ENCODE results near the gene PGPEP1.
A peak's percentile ranks its signal among the peaks of the same experiment; 100 is the strongest.

Gene PGPEP1

GRCh38 chr19:18299654-18300053 is 40.7 kb upstream of the PGPEP1 start:
- Histone ChIP-seq H3K4me3 (ENCODE audit: low read length) (no peak overlapping the region), H3K9me3 (ENCODE audit: insufficient read depth, low read depth, low read length) (no peaks in the 10 kb centered on the region), H3K9ac (ENCODE audit: low read depth, low read length) (no peak overlapping the region), H3K4me1 (ENCODE audit: insufficient read depth, low read length) (peaks cover 6% of the 10 kb centered on the region), H3K36me3 (ENCODE audit: insufficient read depth, low read length) (no peaks in the 10 kb centered on the region), H3K27ac (ENCODE audit: low read depth, low read length) (no peak overlapping the region), H3K27me3 (ENCODE audit: insufficient read depth, low read length) (no peaks in the 10 kb centered on the region)
- WGBS, result 97% methylated on average over 9 of the region's 9 CpGs

GRCh38 chr19:18300930-18301717 is 39.3 kb upstream of the PGPEP1 start:
- no peaks in the 10 kb centered on the region for H3K27me3 ChIP-seq (ENCODE audit: insufficient read depth, low read length)
- WGBS, result 80% methylated on average over 18 of the region's 18 CpGs
- no peak overlapping the region for H3K4me3 ChIP-seq (ENCODE audit: low read length)
- no peak overlapping the region for H3K9ac ChIP-seq (ENCODE audit: low read depth, low read length)
- no peak overlapping the region for H3K27ac ChIP-seq (ENCODE audit: low read depth, low read length)
- no peaks in the 10 kb centered on the region for H3K9me3 ChIP-seq (ENCODE audit: insufficient read depth, low read depth, low read length)
- peaks cover 13% of the 10 kb centered on the region for H3K4me1 ChIP-seq (ENCODE audit: insufficient read depth, low read length)
- peaks cover 2% of the 10 kb centered on the region for H3K36me3 ChIP-seq (ENCODE audit: insufficient read depth, low read length)

GRCh38 chr19:18301718-18302111 is 38.7 kb upstream of the PGPEP1 start:
- Histone ChIP-seq H3K4me3 (ENCODE audit: low read length) (no peak overlapping the region), H3K9me3 (ENCODE audit: insufficient read depth, low read depth, low read length) (no peaks in the 10 kb centered on the region), H3K4me1 (ENCODE audit: insufficient read depth, low read length) (peaks cover 13% of the 10 kb centered on the region), H3K27me3 (ENCODE audit: insufficient read depth, low read length) (no peaks in the 10 kb centered on the region), H3K27ac (ENCODE audit: low read depth, low read length) (no peak overlapping the region), H3K36me3 (ENCODE audit: insufficient read depth, low read length) (peaks cover 8% of the 10 kb centered on the region), H3K9ac (ENCODE audit: low read depth, low read length) (no peak overlapping the region)
- 94% methylated on average over 4 of the region's 4 CpGs for WGBS

- H3K27me3 ChIP-seq (ENCODE audit: insufficient read depth, low read length), result no peaks in the 10 kb centered on the region
- H3K27ac ChIP-seq (ENCODE audit: low read depth, low read length), result peak overlapping the region; percentile 57; the same call in 1 of the 2 replicates
- H3K4me3 ChIP-seq (ENCODE audit: low read length), result no peak overlapping the region
- H3K36me3 ChIP-seq (ENCODE audit: insufficient read depth, low read length), result peaks cover 32% of the 10 kb centered on the region
- H3K4me1 ChIP-seq (ENCODE audit: insufficient read depth, low read length), result peaks cover 13% of the 10 kb centered on the region
- 20% methylated on average over 2 of the region's 2 CpGs for WGBS
- H3K9ac ChIP-seq (ENCODE audit: low read depth, low read length), result no peak overlapping the region
- H3K9me3 ChIP-seq (ENCODE audit: insufficient read depth, low read depth, low read length), result no peaks in the 10 kb centered on the region
Observed at GRCh38 chr19:18304208-18304457, 36.3 kb upstream of the PGPEP1 start.

GRCh38 chr19:18304458-18305310 is 35.7 kb upstream of the PGPEP1 start:
- 11% methylated on average over 29 of the region's 29 CpGs for WGBS
- Histone ChIP-seq H3K9me3 (ENCODE audit: insufficient read depth, low read depth, low read length) (no peaks in the 10 kb centered on the region), H3K36me3 (ENCODE audit: insufficient read depth, low read length) (peaks cover 37% of the 10 kb centered on the region), H3K4me3 (ENCODE audit: low read length) (peak overlapping the region; percentile 41), H3K4me1 (ENCODE audit: insufficient read depth, low read length) (peaks cover 13% of the 10 kb centered on the region), H3K9ac (ENCODE audit: low read depth, low read length) (peak overlapping the region; percentile 73), H3K27me3 (ENCODE audit: insufficient read depth, low read length) (no peaks in the 10 kb centered on the region), H3K27ac (ENCODE audit: low read depth, low read length) (peak overlapping the region; percentile 96)

GRCh38 chr19:18306209-18306887 is 34.0 kb upstream of the PGPEP1 start:
- Histone ChIP-seq H3K9ac (ENCODE audit: low read depth, low read length) (no peak overlapping the region), H3K4me1 (ENCODE audit: insufficient read depth, low read length) (peaks cover 13% of the 10 kb centered on the region), H3K36me3 (ENCODE audit: insufficient read depth, low read length) (peaks cover 54% of the 10 kb centered on the region), H3K27me3 (ENCODE audit: insufficient read depth, low read length) (no peaks in the 10 kb centered on the region), H3K9me3 (ENCODE audit: insufficient read depth, low read depth, low read length) (no peaks in the 10 kb centered on the region), H3K27ac (ENCODE audit: low read depth, low read length) (0 out of 2 replicates have a peak overlapping the region, but pooled peaks have one; percentile 25), H3K4me3 (ENCODE audit: low read length) (no peak overlapping the region)
- 92% methylated on average over 26 of the region's 26 CpGs for WGBS

GRCh38 chr19:18306888-18307260 is 33.5 kb upstream of the PGPEP1 start:
- Histone ChIP-seq H3K4me1 (ENCODE audit: insufficient read depth, low read length) (peaks cover 13% of the 10 kb centered on the region), H3K4me3 (ENCODE audit: low read length) (no peak overlapping the region), H3K9ac (ENCODE audit: low read depth, low read length) (no peak overlapping the region), H3K27me3 (ENCODE audit: insufficient read depth, low read length) (no peaks in the 10 kb centered on the region), H3K36me3 (ENCODE audit: insufficient read depth, low read length) (peaks cover 59% of the 10 kb centered on the region), H3K9me3 (ENCODE audit: insufficient read depth, low read depth, low read length) (no peaks in the 10 kb centered on the region), H3K27ac (ENCODE audit: low read depth, low read length) (no peak overlapping the region)
- 90% methylated on average over 14 of the region's 14 CpGs for WGBS

- no peak overlapping the region for H3K9ac ChIP-seq (ENCODE audit: low read depth, low read length)
- peaks cover 63% of the 10 kb centered on the region for H3K36me3 ChIP-seq (ENCODE audit: insufficient read depth, low read length)
- H3K27ac ChIP-seq (ENCODE audit: low read depth, low read length), result no peak overlapping the region
- peaks cover 13% of the 10 kb centered on the region for H3K4me1 ChIP-seq (ENCODE audit: insufficient read depth, low read length)
- H3K4me3 ChIP-seq (ENCODE audit: low read length), result no peak overlapping the region
- H3K9me3 ChIP-seq (ENCODE audit: insufficient read depth, low read depth, low read length), result no peaks in the 10 kb centered on the region
- 93% methylated on average over 19 of the region's 19 CpGs for WGBS
- H3K27me3 ChIP-seq (ENCODE audit: insufficient read depth, low read length), result no peaks in the 10 kb centered on the region
Observed at GRCh38 chr19:18307271-18307681, 33.1 kb upstream of the PGPEP1 start.

GRCh38 chr19:18308051-18308947 is 32.1 kb upstream of the PGPEP1 start:
- Histone ChIP-seq H3K4me1 (ENCODE audit: insufficient read depth, low read length) (peaks cover 13% of the 10 kb centered on the region), H3K36me3 (ENCODE audit: insufficient read depth, low read length) (peaks cover 74% of the 10 kb centered on the region), H3K27ac (ENCODE audit: low read depth, low read length) (no peak overlapping the region), H3K9me3 (ENCODE audit: insufficient read depth, low read depth, low read length) (no peaks in the 10 kb centered on the region), H3K27me3 (ENCODE audit: insufficient read depth, low read length) (no peaks in the 10 kb centered on the region), H3K4me3 (ENCODE audit: low read length) (no peak overlapping the region), H3K9ac (ENCODE audit: low read depth, low read length) (no peak overlapping the region)
- WGBS, result 96% methylated on average over 20 of the region's 20 CpGs

- H3K9ac ChIP-seq (ENCODE audit: low read depth, low read length), result no peak overlapping the region
- peaks cover 11% of the 10 kb centered on the region for H3K4me1 ChIP-seq (ENCODE audit: insufficient read depth, low read length)
- H3K27ac ChIP-seq (ENCODE audit: low read depth, low read length), result no peak overlapping the region
- H3K9me3 ChIP-seq (ENCODE audit: insufficient read depth, low read depth, low read length), result no peaks in the 10 kb centered on the region
- H3K4me3 ChIP-seq (ENCODE audit: low read length), result no peak overlapping the region
- H3K36me3 ChIP-seq (ENCODE audit: insufficient read depth, low read length), result peaks cover 80% of the 10 kb centered on the region
- H3K27me3 ChIP-seq (ENCODE audit: insufficient read depth, low read length), result no peaks in the 10 kb centered on the region
- WGBS, result 95% methylated on average over 7 of the region's 7 CpGs
Observed at GRCh38 chr19:18308948-18309325, 31.5 kb upstream of the PGPEP1 start.
